ENCODE data around the gene JUNB. TPM values are rescaled to one million over a fixed set of nuclear protein-coding genes. Genes with fewer than 3 reads are reported as not detected.

The JUNB gene
- total RNA-seq, 1 donor from 2014 or later, result 20.6 TPM

GRCh38 chr19:12782424-12783290 lies 8.6 kb upstream of the JUNB start:
- TF ChIP-seq CTCF (IDR thresholded peaks at IDR 0.05; ENCODE audit: unreplicated experiment), result no peak
- DNase-seq (ENCODE audit: low spot score), result peak; percentile 84
- Mint-ChIP-seq H3K9me3 (ENCODE audit: unreplicated experiment) (no peaks in the 10 kb centered on the region), H3K27ac (ENCODE audit: unreplicated experiment) (peak overlapping the region; percentile 94), H3K27me3 (ENCODE audit: unreplicated experiment) (peaks cover 13% of the 10 kb centered on the region), H3K4me3 (ENCODE audit: unreplicated experiment) (peak overlapping the region; percentile 87), H3K4me1 (ENCODE audit: unreplicated experiment) (peaks cover 19% of the 10 kb centered on the region), H3K36me3 (ENCODE audit: low read depth, unreplicated experiment) (peaks cover 4% of the 10 kb centered on the region)

GRCh38 chr19:12783291-12783848 lies 7.9 kb upstream of the JUNB start:
- peak overlapping the region; percentile 84 for H3K4me3 Mint-ChIP-seq (ENCODE audit: unreplicated experiment)
- peaks cover 4% of the 10 kb centered on the region for H3K36me3 Mint-ChIP-seq (ENCODE audit: low read depth, unreplicated experiment)
- peak overlapping the region; percentile 95 for H3K27ac Mint-ChIP-seq (ENCODE audit: unreplicated experiment)
- no peaks in the 10 kb centered on the region for H3K9me3 Mint-ChIP-seq (ENCODE audit: unreplicated experiment)
- DNase-seq (ENCODE audit: low spot score), result no peak
- H3K4me1 Mint-ChIP-seq (ENCODE audit: unreplicated experiment), result peaks cover 23% of the 10 kb centered on the region
- peaks cover 18% of the 10 kb centered on the region for H3K27me3 Mint-ChIP-seq (ENCODE audit: unreplicated experiment)
- no peak for TF ChIP-seq CTCF (IDR thresholded peaks at IDR 0.05; ENCODE audit: unreplicated experiment)

- H3K4me3 Mint-ChIP-seq (ENCODE audit: unreplicated experiment), result peak overlapping the region; percentile 84
- H3K9me3 Mint-ChIP-seq (ENCODE audit: unreplicated experiment), result no peaks in the 10 kb centered on the region
- peaks cover 15% of the 10 kb centered on the region for H3K27me3 Mint-ChIP-seq (ENCODE audit: unreplicated experiment)
- no peaks in the 10 kb centered on the region for H3K36me3 Mint-ChIP-seq (ENCODE audit: low read depth, unreplicated experiment)
- DNase-seq (ENCODE audit: low spot score), result no peak
- TF ChIP-seq CTCF (IDR thresholded peaks at IDR 0.05; ENCODE audit: unreplicated experiment), result no peak
- peak overlapping the region; percentile 95 for H3K27ac Mint-ChIP-seq (ENCODE audit: unreplicated experiment)
- H3K4me1 Mint-ChIP-seq (ENCODE audit: unreplicated experiment), result peaks cover 22% of the 10 kb centered on the region
These were observed 7.4 kb upstream of the JUNB start for GRCh38 chr19:12783849-12784393.

GRCh38 chr19:12784394-12784870 lies 6.9 kb upstream of the JUNB start:
- Mint-ChIP-seq H3K4me1 (ENCODE audit: unreplicated experiment) (peaks cover 21% of the 10 kb centered on the region), H3K9me3 (ENCODE audit: unreplicated experiment) (no peaks in the 10 kb centered on the region), H3K36me3 (ENCODE audit: low read depth, unreplicated experiment) (no peaks in the 10 kb centered on the region), H3K27me3 (ENCODE audit: unreplicated experiment) (peaks cover 16% of the 10 kb centered on the region), H3K4me3 (ENCODE audit: unreplicated experiment) (no peak overlapping the region), H3K27ac (ENCODE audit: unreplicated experiment) (no peak overlapping the region)
- DNase-seq (ENCODE audit: low spot score), result no peak
- TF ChIP-seq CTCF (IDR thresholded peaks at IDR 0.05; ENCODE audit: unreplicated experiment), result no peak
